ENCODE measurements around the gene TULP3.

Gene TULP3

GRCh38 chr12:2970744-2971143 lies 80.1 kb downstream of the TULP3 start:
- DNase-seq (ENCODE audit: low read depth): no peak

GRCh38 chr12:2973566-2973965 lies 82.9 kb downstream of the TULP3 start:
- no peak for DNase-seq (ENCODE audit: low read depth)

- DNase-seq (ENCODE audit: low read depth): no peak
These were observed 83.9 kb downstream of the TULP3 start for GRCh38 chr12:2974560-2974971.

- no peak for DNase-seq (ENCODE audit: low read depth)
These were observed 85.9 kb downstream of the TULP3 start for GRCh38 chr12:2976581-2976996.

- no peak for DNase-seq (ENCODE audit: low read depth)
These were observed 87.1 kb downstream of the TULP3 start for GRCh38 chr12:2977776-2978175.

GRCh38 chr12:2979806-2980205 lies 89.1 kb downstream of the TULP3 start:
- no peak for DNase-seq (ENCODE audit: low read depth)

- DNase-seq (ENCODE audit: low read depth): no peak
These were observed 89.9 kb downstream of the TULP3 start for GRCh38 chr12:2980630-2981029.

- no peak for DNase-seq (ENCODE audit: low read depth)
These were observed 91.7 kb downstream of the TULP3 start for GRCh38 chr12:2982361-2982760.

- DNase-seq (ENCODE audit: low read depth): no peak
These were observed 93.6 kb downstream of the TULP3 start for GRCh38 chr12:2984249-2984648.

- no peak for DNase-seq (ENCODE audit: low read depth)
These were observed 94.0 kb downstream of the TULP3 start for GRCh38 chr12:2984698-2985097.

GRCh38 chr12:2986876-2987275 lies 96.2 kb downstream of the TULP3 start:
- no peak for DNase-seq (ENCODE audit: low read depth)

GRCh38 chr12:2988494-2988893 lies 97.8 kb downstream of the TULP3 start:
- DNase-seq (ENCODE audit: low read depth): no peak
